IMR-90 (cell line): ENCODE results near the gene HES1. TPM values are rescaled to one million over a fixed set of nuclear protein-coding genes. Genes with fewer than 3 reads are reported as not detected.

Experiments
- ATAC-seq: fragments of 200-7000 bp; cut with Tn5 transposase; 2 replicates; pipeline ENCODE4 v1.9.1; 2020; ENCODE audit warnings: low read depth, mild to moderate bottlenecking, moderate library complexity
- BruUV-seq: library from RNA; stranded (reverse); fragments of 400-500 nt; replicated peaks from 2 replicates; lab custom pipeline; 2021; lab: Mats Ljungman, UMichigan
- CTCF ChIA-PET: fragments of 300-600 bp; formaldehyde crosslinking; extraction: SDS; loops from one replicate; lab custom pipeline; 2021; ENCODE audit warnings: antibody characterized with exemption; lab: Yijun Ruan, JAX
- POLR2A ChIA-PET: fragments of 300-600 bp; sonication (Branson Sonifier 250); formaldehyde crosslinking; loops from one replicate; lab custom pipeline; 2022; ENCODE audit warnings: antibody characterized with exemption; ENCODE audit not compliant: unreplicated experiment; lab: Charles Lee
- DNase-seq: peaks from one replicate; pipeline ENCODE4 v3.0.0; 2013
- H2AFZ ChIP-seq: replicated peaks from 2 replicates; pipeline ENCODE3; 2013; ENCODE audit warnings: low read length, mild to moderate bottlenecking; ENCODE audit not compliant: poor library complexity
- H2AK5ac ChIP-seq: 2 replicates; pipeline ENCODE4 v1.6.1; 2013; ENCODE audit warnings: low read depth, low read length, inconsistent platforms
- H2AK9ac ChIP-seq: replicated peaks from 2 replicates; pipeline ENCODE3; 2013; ENCODE audit warnings: mild to moderate bottlenecking, low read depth, low read length, moderate library complexity; ENCODE audit not compliant: poor library complexity
- H2BK120ac ChIP-seq: 2 replicates; pipeline ENCODE4 v1.6.1; 2013; ENCODE audit warnings: low read depth, low read length, inconsistent platforms
- H2BK15ac ChIP-seq: 3 replicates; pipeline ENCODE4 v1.6.1; 2013; ENCODE audit warnings: low read depth, low read length, inconsistent platforms
- H2BK20ac ChIP-seq: 2 replicates; pipeline ENCODE4 v1.6.1; 2013; ENCODE audit warnings: low read depth, mild to moderate bottlenecking, inconsistent platforms, low read length, moderate library complexity
- H2BK5ac ChIP-seq: 2 replicates; pipeline ENCODE4 v1.6.1; 2013; ENCODE audit warnings: mild to moderate bottlenecking, low read depth, low read length, inconsistent platforms; ENCODE audit not compliant: poor library complexity, severe bottlenecking
- H3K14ac ChIP-seq: replicated peaks from 2 replicates; pipeline ENCODE4 v1.6.1; 2013; ENCODE audit warnings: low read depth, low read length, inconsistent platforms
- H3K18ac ChIP-seq: 2 replicates; pipeline ENCODE4 v1.6.1; 2013; ENCODE audit warnings: low read depth, low read length, control low read depth
- H3K23ac ChIP-seq: 2 replicates; pipeline ENCODE4 v1.6.1; 2013; ENCODE audit warnings: low read depth, low read length, inconsistent platforms
- H3K27ac ChIP-seq: 2 replicates; pipeline ENCODE4 v1.5.1; 2013; ENCODE audit warnings: mild to moderate bottlenecking, control low read depth, low read length; ENCODE audit not compliant: insufficient read depth
- H3K27me3 ChIP-seq: 2 replicates; pipeline ENCODE4 v1.6.1; 2013; ENCODE audit warnings: low read length; ENCODE audit not compliant: control insufficient read depth, insufficient read depth
- H3K36me3 ChIP-seq: 2 replicates; pipeline ENCODE4 v1.6.1; 2013; ENCODE audit warnings: low read length, mixed read lengths; ENCODE audit not compliant: control insufficient read depth, insufficient read depth
- H3K4ac ChIP-seq: 2 replicates; pipeline ENCODE4 v1.6.1; 2013; ENCODE audit warnings: low read depth, low read length, inconsistent platforms
- H3K4me1 ChIP-seq: 2 replicates; pipeline ENCODE4 v1.6.1; 2013; ENCODE audit warnings: low read length, mixed read lengths; ENCODE audit not compliant: control insufficient read depth, insufficient read depth
- H3K4me2 ChIP-seq: 2 replicates; pipeline ENCODE4 v1.6.1; 2013; ENCODE audit warnings: low read depth, mild to moderate bottlenecking, control low read depth, low read length, moderate library complexity
- H3K4me3 ChIP-seq: 2 replicates; pipeline ENCODE4 v1.5.1; 2013; ENCODE audit warnings: low read depth, mild to moderate bottlenecking, control low read depth, low read length, moderate library complexity; ENCODE audit not compliant: insufficient read depth
- H3K56ac ChIP-seq: 2 replicates; pipeline ENCODE4 v1.6.1; 2013; ENCODE audit warnings: low read length, inconsistent platforms; ENCODE audit not compliant: insufficient read depth; ENCODE audit errors: extremely low read depth
- H3K79me1 ChIP-seq, 2 experiments: 2 replicates each; pipeline ENCODE4 v1.6.1; 2013; ENCODE audit warnings: low read length in 2 of 2, inconsistent platforms in 1 of 2, low read depth in 1 of 2
- H3K9ac ChIP-seq: 2 replicates; pipeline ENCODE4 v1.6.1; 2013; ENCODE audit warnings: low read depth, low read length, control low read depth
- H3K9me1 ChIP-seq: 2 replicates; pipeline ENCODE4 v1.6.1; 2013; ENCODE audit warnings: low read length, inconsistent platforms; ENCODE audit not compliant: insufficient read depth
- H3K9me3 ChIP-seq: 2 replicates; pipeline ENCODE4 v1.6.1; 2013; ENCODE audit warnings: low read length; ENCODE audit not compliant: control insufficient read depth, insufficient read depth
- H4K20me1 ChIP-seq: 2 replicates; pipeline ENCODE4 v1.6.1; 2013; ENCODE audit warnings: low read length, inconsistent platforms; ENCODE audit not compliant: insufficient read depth
- H4K5ac ChIP-seq: 2 replicates; pipeline ENCODE4 v1.6.1; 2013; ENCODE audit warnings: mild to moderate bottlenecking, low read depth, low read length, control low read depth
- H4K8ac ChIP-seq, 2 experiments: 2 replicates each; pipeline ENCODE4 v1.6.1; 2013; ENCODE audit warnings: low read depth in 2 of 2, low read length in 2 of 2, control low read depth in 1 of 2, inconsistent platforms in 1 of 2
- H4K91ac ChIP-seq: 2 replicates; pipeline ENCODE4 v1.6.1; 2013; ENCODE audit warnings: low read depth, low read length, inconsistent platforms; ENCODE audit not compliant: insufficient read depth
- BHLHE40 ChIP-seq: fragments of 150-350 bp; IDR thresholded peaks from 2 replicates; pipeline ENCODE4 v1.6.1; 2016; ENCODE audit warnings: mild to moderate bottlenecking, low read depth, low read length
- CEBPB ChIP-seq: IDR thresholded peaks from 2 replicates; pipeline ENCODE4 v1.6.1; 2012; ENCODE audit warnings: low read depth, low read length, improper control_type of control experiment
- CHD1 ChIP-seq: IDR thresholded peaks from 2 replicates; pipeline ENCODE4 v1.6.1; 2012; ENCODE audit warnings: low read depth, low read length, improper control_type of control experiment
- FOS ChIP-seq: fragments of 150-350 bp; IDR thresholded peaks from 2 replicates; pipeline ENCODE4 v1.6.1; 2016; ENCODE audit warnings: low read depth, low read length
- MAFK ChIP-seq: IDR thresholded peaks from 2 replicates; pipeline ENCODE4 v1.6.1; 2012; ENCODE audit warnings: low read depth, low read length, improper control_type of control experiment
- MAZ ChIP-seq: IDR thresholded peaks from 2 replicates; pipeline ENCODE4 v1.6.1; 2012; ENCODE audit warnings: low read depth, mild to moderate bottlenecking, low read length, improper control_type of control experiment, moderate library complexity, borderline replicate concordance
- NFE2L2 ChIP-seq: fragments of 150-350 bp; IDR thresholded peaks from 2 replicates; pipeline ENCODE4 v1.6.1; 2016; ENCODE audit warnings: low read depth, mild to moderate bottlenecking, low read length
- POLR2A ChIP-seq: IDR thresholded peaks from 2 replicates; pipeline ENCODE4 v1.6.1; 2012; ENCODE audit warnings: mild to moderate bottlenecking, low read depth, low read length
- RAD21 ChIP-seq: IDR thresholded peaks from 2 replicates; pipeline ENCODE4 v1.6.1; 2012; ENCODE audit warnings: low read length, improper control_type of control experiment
- RCOR1 ChIP-seq: IDR thresholded peaks from 2 replicates; pipeline ENCODE4 v1.6.1; 2012; ENCODE audit warnings: mild to moderate bottlenecking, low read length, improper control_type of control experiment; ENCODE audit not compliant: insufficient replicate concordance
- RFX5 ChIP-seq: IDR thresholded peaks from 2 replicates; pipeline ENCODE4 v1.8.0; 2012; ENCODE audit warnings: low read depth, mild to moderate bottlenecking, low read length, moderate library complexity
- SMC3 ChIP-seq: fragments of 150-350 bp; IDR thresholded peaks from 2 replicates; pipeline ENCODE4 v1.6.1; 2016; ENCODE audit warnings: low read depth, mild to moderate bottlenecking, antibody characterized with exemption, low read length, moderate library complexity
- WGBS, 2 experiments: methylation state at CpG; one replicate each; pipeline versions ENCODE4 v1.1.5 to v1.1.7; 2013; ENCODE audit warnings: missing lambda C conversion rate in 2 of 2; ENCODE audit not compliant: insufficient read length in 1 of 2; ENCODE audit errors: extremely low coverage in 2 of 2; 5-methylcytosine and 5-hydroxymethylcytosine counted together
- dilution Hi-C: fragments of 300-500 bp; cut with HindIII; formaldehyde crosslinking; loops from one replicate; pipeline ENCODE4 v1.14.3; 2018; ENCODE audit warnings: low sequenced_read_pairs; ENCODE audit not compliant: unreplicated experiment
- in situ Hi-C: fragments of 300-500 bp; cut with MboI; formaldehyde crosslinking; loops from 3 replicates; pipeline ENCODE4 v1.14.3; 2019; ENCODE audit warnings: low sequenced_read_pairs, inconsistent platforms, mixed read lengths
- intact Hi-C: fragments of 100-400 bp; cut with micrococcal nuclease; formaldehyde crosslinking; loops from 2 replicates; pipeline ENCODE4 v1.10.0; 2022
- polyA plus RNA-seq, 3 experiments: library from polyadenylated mRNA; depleted of rRNA; stranded (reverse); fragments of >200 nt; gene quantifications; 2 replicates each; pipeline ENCODE4 v1.2.3, GENCODE V29; 2012; ENCODE audit warnings: low replicate concordance in 1 of 3
- total RNA-seq: library from RNA; depleted of rRNA; stranded (reverse); fragments of >200 nt; gene quantifications from 2 replicates; pipeline ENCODE4 v1.2.3, GENCODE V29; 2012
- TF ChIP-seq, protein P1 (sequence below): fragments of 150-350 bp; IDR thresholded peaks from 2 replicates; pipeline ENCODE4 v1.6.1; 2017; ENCODE audit warnings: mild to moderate bottlenecking, antibody characterized with exemption, low read length, low read depth

The HES1 gene
- total and polyA plus RNA-seq, 2 of the 4 experiments (the other 2 are of a cell fraction) = 3.6 to 6.7 TPM

GRCh38 chr3:194158942-194159439 is 23.0 kb downstream of the HES1 start:
- BruUV-seq = no TSS peak
- no peaks in the 10 kb centered on the region for H4K20me1 ChIP-seq
- H2BK5ac ChIP-seq = no peak overlapping the region
- no peak overlapping the region for H3K56ac ChIP-seq
- no peak for ATAC-seq
- H3K27me3 ChIP-seq = peaks cover 64% of the 10 kb centered on the region
- H2AFZ ChIP-seq = no peak overlapping the region
- dilution Hi-C loops (no loop called here), intact Hi-C loops (no loop called here), in situ Hi-C loops (no loop called here)
- TF ChIP-seq NFE2L2 (no peak), BHLHE40 (no peak), RCOR1 (no peak), MAZ (no peak), FOS (no peak), MAFK (no peak), RFX5 (no peak), SMC3 (no peak), POLR2A (no peak), CHD1 (no peak), RAD21 (no peak), CEBPB (no peak)
- TF ChIP-seq, protein P1, sequence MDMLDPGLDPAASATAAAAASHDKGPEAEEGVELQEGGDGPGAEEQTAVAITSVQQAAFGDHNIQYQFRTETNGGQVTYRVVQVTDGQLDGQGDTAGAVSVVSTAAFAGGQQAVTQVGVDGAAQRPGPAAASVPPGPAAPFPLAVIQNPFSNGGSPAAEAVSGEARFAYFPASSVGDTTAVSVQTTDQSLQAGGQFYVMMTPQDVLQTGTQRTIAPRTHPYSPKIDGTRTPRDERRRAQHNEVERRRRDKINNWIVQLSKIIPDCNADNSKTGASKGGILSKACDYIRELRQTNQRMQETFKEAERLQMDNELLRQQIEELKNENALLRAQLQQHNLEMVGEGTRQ = no peak
- H3K79me1 ChIP-seq = no peaks in the 10 kb centered on the region
- H3K9ac ChIP-seq = no peak overlapping the region
- no peaks in the 10 kb centered on the region for H3K9me1 ChIP-seq
- no peaks in the 10 kb centered on the region for H3K4me1 ChIP-seq
- H2BK15ac ChIP-seq = no peak overlapping the region
- no peak overlapping the region for H4K5ac ChIP-seq
- H3K4me3 ChIP-seq = no peak overlapping the region
- H2BK20ac ChIP-seq = no peak overlapping the region
- ChIA-PET CTCF (no interaction called here), POLR2A (no interaction called here)
- no peak overlapping the region for H4K91ac ChIP-seq
- H3K4ac ChIP-seq = no peak overlapping the region
- no CpG with 5 or more reads among the region's 3 CpGs for WGBS, 2 experiments
- no peaks in the 10 kb centered on the region for H3K36me3 ChIP-seq
- no peak overlapping the region for H2AK9ac ChIP-seq
- H2AK5ac ChIP-seq = no peak overlapping the region
- no peak overlapping the region for H3K27ac ChIP-seq
- H4K8ac ChIP-seq = no peak overlapping the region
- no peak overlapping the region for H3K23ac ChIP-seq
- H3K4me2 ChIP-seq = no peak overlapping the region
- no peak for DNase-seq
- H3K18ac ChIP-seq = no peak overlapping the region
- H3K9me3 ChIP-seq = peaks cover 5% of the 10 kb centered on the region
- no peak overlapping the region for H3K14ac ChIP-seq
- H2BK120ac ChIP-seq = no peak overlapping the region
